ENCODE measurements around the gene PIP4K2A.

Gene PIP4K2A

GRCh38 chr10:22648547-22648961 is 65.8 kb downstream of the PIP4K2A start:
- H3K9ac ChIP-seq (ENCODE audit: low read depth in 1 of 2, low read length in 2 of 2) = no peak overlapping the region
- no peaks in the 10 kb centered on the region for H3K36me3 ChIP-seq (ENCODE audit: control insufficient read depth in 1 of 2, insufficient read depth in 2 of 2, low read length in 2 of 2)
- H3K4me1 ChIP-seq (ENCODE audit: control insufficient read depth in 1 of 2, insufficient read depth in 2 of 2, low read length in 2 of 2) = peaks cover 27 to 38% of the 10 kb centered on the region in 2 donors
- no peaks in the 10 kb centered on the region for H3K9me3 ChIP-seq (ENCODE audit: control insufficient read depth in 1 of 2, low read length in 2 of 2)
- H3K27ac ChIP-seq (ENCODE audit: low read depth, low read length) = no peak overlapping the region
- H3K27me3 ChIP-seq (ENCODE audit: control insufficient read depth in 1 of 2, insufficient read depth in 2 of 2, low read length in 2 of 2) = no peaks in the 10 kb centered on the region
- no peak overlapping the region for H3K4me3 ChIP-seq (ENCODE audit: low read depth in 1 of 2, low read length in 2 of 2)

- Histone ChIP-seq H3K36me3 (ENCODE audit: control insufficient read depth in 1 of 2, insufficient read depth in 2 of 2, low read length in 2 of 2) (no peaks in the 10 kb centered on the region), H3K4me3 (ENCODE audit: low read depth in 1 of 2, low read length in 2 of 2) (no peak overlapping the region), H3K27me3 (ENCODE audit: control insufficient read depth in 1 of 2, insufficient read depth in 2 of 2, low read length in 2 of 2) (no peaks in the 10 kb centered on the region), H3K27ac (ENCODE audit: low read depth, low read length) (no peak overlapping the region), H3K9ac (ENCODE audit: low read depth in 1 of 2, low read length in 2 of 2) (no peak overlapping the region), H3K9me3 (ENCODE audit: control insufficient read depth in 1 of 2, low read length in 2 of 2) (no peaks in the 10 kb centered on the region), H3K4me1 (ENCODE audit: control insufficient read depth in 1 of 2, insufficient read depth in 2 of 2, low read length in 2 of 2) (peaks cover 34 to 45% of the 10 kb centered on the region in 2 donors)
Observed at GRCh38 chr10:22647244-22647643, 67.1 kb downstream of the PIP4K2A start.

DNA sequence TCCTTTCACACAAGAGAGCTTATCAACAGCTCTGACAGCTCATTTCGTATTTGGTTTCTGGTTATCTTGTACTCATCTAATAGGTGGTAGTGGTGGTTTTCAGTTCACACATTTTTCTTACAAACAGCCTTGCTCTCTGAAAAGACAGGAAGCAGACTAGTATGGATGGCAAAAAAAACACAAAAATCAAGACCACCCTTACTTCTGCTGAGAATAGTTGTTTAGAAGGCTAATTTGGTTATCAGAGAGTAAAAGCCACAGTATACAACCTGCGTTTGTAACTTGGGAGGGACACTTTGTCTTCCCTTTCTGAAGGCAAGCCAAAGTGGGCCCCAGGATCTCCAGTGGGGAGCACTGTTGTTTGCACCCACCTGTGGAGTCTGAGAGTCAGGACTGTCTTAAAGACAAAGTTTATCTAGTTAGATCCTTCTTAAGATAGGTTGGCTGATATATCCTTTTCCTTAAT is 68.0 kb downstream of the PIP4K2A start:
- no peaks in the 10 kb centered on the region for H3K9me3 ChIP-seq (ENCODE audit: control insufficient read depth in 1 of 2, low read length in 2 of 2)
- peaks cover 29 to 45% of the 10 kb centered on the region in 2 donors for H3K4me1 ChIP-seq (ENCODE audit: control insufficient read depth in 1 of 2, insufficient read depth in 2 of 2, low read length in 2 of 2)
- H3K4me3 ChIP-seq (ENCODE audit: low read depth in 1 of 2, low read length in 2 of 2) = no peak overlapping the region

DNA sequence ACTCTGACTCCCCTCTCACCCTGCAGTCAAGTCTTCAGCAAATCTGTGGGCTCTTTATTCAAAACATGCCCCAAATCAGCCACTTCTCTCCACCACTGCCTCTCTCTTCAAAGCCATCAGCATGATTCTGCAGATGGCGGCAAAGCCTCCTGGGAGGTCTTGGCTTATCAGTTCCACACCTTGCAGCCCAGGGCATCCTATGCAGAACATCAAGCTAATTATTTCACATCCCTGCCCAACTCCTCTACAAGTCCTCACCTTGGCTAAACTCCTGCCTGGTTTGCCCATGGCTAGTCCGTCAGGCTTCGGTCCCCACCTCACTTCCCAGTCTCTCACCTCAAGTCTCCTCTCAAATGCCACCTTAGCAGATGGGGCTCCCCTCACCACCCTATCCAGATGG is 70.2 kb downstream of the PIP4K2A start:
- H3K27me3 ChIP-seq (ENCODE audit: control insufficient read depth in 1 of 2, insufficient read depth in 2 of 2, low read length in 2 of 2) = no peaks in the 10 kb centered on the region
- no peak overlapping the region for H3K9ac ChIP-seq (ENCODE audit: low read depth in 1 of 2, low read length in 2 of 2)
- H3K9me3 ChIP-seq (ENCODE audit: control insufficient read depth in 1 of 2, low read length in 2 of 2) = no peaks in the 10 kb centered on the region
- no peak overlapping the region for H3K27ac ChIP-seq (ENCODE audit: low read depth, low read length)
- H3K4me3 ChIP-seq (ENCODE audit: low read depth in 1 of 2, low read length in 2 of 2) = no peak overlapping the region
- no peaks in the 10 kb centered on the region for H3K36me3 ChIP-seq (ENCODE audit: control insufficient read depth in 1 of 2, insufficient read depth in 2 of 2, low read length in 2 of 2)
- peaks cover 14 to 35% of the 10 kb centered on the region in 2 donors for H3K4me1 ChIP-seq (ENCODE audit: control insufficient read depth in 1 of 2, insufficient read depth in 2 of 2, low read length in 2 of 2)

More for the DNA sequence above, 68.0 kb downstream of the PIP4K2A start:
- no peaks in the 10 kb centered on the region for H3K27me3 ChIP-seq (ENCODE audit: control insufficient read depth in 1 of 2, insufficient read depth in 2 of 2, low read length in 2 of 2)
- no peaks in the 10 kb centered on the region for H3K36me3 ChIP-seq (ENCODE audit: control insufficient read depth in 1 of 2, insufficient read depth in 2 of 2, low read length in 2 of 2)
- no peak overlapping the region for H3K9ac ChIP-seq (ENCODE audit: low read depth in 1 of 2, low read length in 2 of 2)
- H3K27ac ChIP-seq (ENCODE audit: low read depth, low read length) = no peak overlapping the region

DNA sequence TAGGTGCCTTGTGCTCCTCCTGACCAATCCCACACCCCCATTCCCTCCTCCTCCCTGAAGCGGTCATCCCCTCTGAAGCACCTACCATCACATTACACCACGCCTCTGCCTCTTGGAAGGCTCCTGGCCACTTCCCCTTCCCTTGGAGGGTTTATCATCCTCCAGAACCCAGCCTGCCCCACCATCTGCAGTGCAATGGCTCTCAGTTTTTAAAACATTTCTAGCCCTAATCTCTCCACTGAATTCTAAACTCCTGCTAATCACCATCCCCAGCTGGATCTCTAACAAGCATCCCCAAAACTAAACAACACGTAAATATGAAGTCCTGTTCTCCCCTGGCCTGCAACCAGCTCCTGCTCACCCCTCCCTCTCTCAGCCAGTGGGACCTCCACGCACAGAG is 70.6 kb downstream of the PIP4K2A start:
- no peak overlapping the region for H3K9ac ChIP-seq (ENCODE audit: low read depth in 1 of 2, low read length in 2 of 2)
- no peaks in the 10 kb centered on the region for H3K9me3 ChIP-seq (ENCODE audit: control insufficient read depth in 1 of 2, low read length in 2 of 2)
- no peak overlapping the region for H3K27ac ChIP-seq (ENCODE audit: low read depth, low read length)
- peaks cover 14 to 34% of the 10 kb centered on the region in 2 donors for H3K4me1 ChIP-seq (ENCODE audit: control insufficient read depth in 1 of 2, insufficient read depth in 2 of 2, low read length in 2 of 2)
- no peaks in the 10 kb centered on the region for H3K27me3 ChIP-seq (ENCODE audit: control insufficient read depth in 1 of 2, insufficient read depth in 2 of 2, low read length in 2 of 2)
- H3K4me3 ChIP-seq (ENCODE audit: low read depth in 1 of 2, low read length in 2 of 2) = no peak overlapping the region
- H3K36me3 ChIP-seq (ENCODE audit: control insufficient read depth in 1 of 2, insufficient read depth in 2 of 2, low read length in 2 of 2) = no peaks in the 10 kb centered on the region

DNA sequence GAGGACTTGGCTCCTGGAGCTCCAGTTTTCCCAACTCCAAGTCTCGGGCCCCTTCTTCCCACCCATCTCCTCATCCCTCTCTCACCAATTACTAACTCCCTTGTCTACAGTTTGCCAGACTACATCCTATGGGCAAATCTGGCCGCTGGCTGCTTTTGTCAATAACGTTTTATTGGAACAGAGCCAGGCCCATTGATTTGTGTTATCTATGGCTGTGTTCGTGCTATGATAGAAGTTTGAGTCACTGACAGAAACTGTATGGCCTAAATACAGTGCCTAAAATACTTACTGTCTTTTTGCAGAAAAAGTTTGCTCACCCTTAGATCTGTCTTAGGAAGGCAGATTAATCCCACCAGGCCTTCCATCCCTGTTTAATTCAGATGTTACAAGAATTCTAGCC is 71.3 kb downstream of the PIP4K2A start:
- Histone ChIP-seq H3K27me3 (ENCODE audit: control insufficient read depth in 1 of 2, insufficient read depth in 2 of 2, low read length in 2 of 2) (no peaks in the 10 kb centered on the region), H3K36me3 (ENCODE audit: control insufficient read depth in 1 of 2, insufficient read depth in 2 of 2, low read length in 2 of 2) (no peaks in the 10 kb centered on the region), H3K4me1 (ENCODE audit: control insufficient read depth in 1 of 2, insufficient read depth in 2 of 2, low read length in 2 of 2) (peaks cover 14 to 29% of the 10 kb centered on the region in 2 donors), H3K4me3 (ENCODE audit: low read depth in 1 of 2, low read length in 2 of 2) (no peak overlapping the region), H3K27ac (ENCODE audit: low read depth, low read length) (no peak overlapping the region), H3K9me3 (ENCODE audit: control insufficient read depth in 1 of 2, low read length in 2 of 2) (no peaks in the 10 kb centered on the region), H3K9ac (ENCODE audit: low read depth in 1 of 2, low read length in 2 of 2) (no peak overlapping the region)

DNA sequence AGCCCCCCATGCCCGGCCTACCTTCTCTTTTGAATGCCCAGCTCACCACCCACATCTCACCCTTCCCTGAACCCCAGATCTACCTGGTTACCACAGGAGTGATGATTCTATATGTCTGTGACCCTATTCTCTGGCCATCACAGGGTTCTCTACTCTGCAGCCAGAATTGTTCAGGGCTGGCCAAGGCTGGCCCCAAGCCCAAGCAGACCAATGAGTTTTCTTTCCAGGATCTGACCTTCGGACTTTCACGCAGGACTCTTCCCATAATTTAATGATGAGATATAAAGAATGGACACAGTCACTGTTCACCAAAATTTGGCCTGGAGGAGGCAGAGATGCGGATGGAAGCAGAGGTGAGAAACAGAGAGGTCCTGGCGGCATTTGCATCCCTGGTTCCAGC is 72.6 kb downstream of the PIP4K2A start:
- peaks cover 9 to 16% of the 10 kb centered on the region in 2 donors for H3K4me1 ChIP-seq (ENCODE audit: control insufficient read depth in 1 of 2, insufficient read depth in 2 of 2, low read length in 2 of 2)
- no peak overlapping the region for H3K9ac ChIP-seq (ENCODE audit: low read depth in 1 of 2, low read length in 2 of 2)
- no peaks in the 10 kb centered on the region for H3K27me3 ChIP-seq (ENCODE audit: control insufficient read depth in 1 of 2, insufficient read depth in 2 of 2, low read length in 2 of 2)
- no peak overlapping the region for H3K27ac ChIP-seq (ENCODE audit: low read depth, low read length)
- H3K4me3 ChIP-seq (ENCODE audit: low read depth in 1 of 2, low read length in 2 of 2) = no peak overlapping the region
- H3K36me3 ChIP-seq (ENCODE audit: control insufficient read depth in 1 of 2, insufficient read depth in 2 of 2, low read length in 2 of 2) = no peaks in the 10 kb centered on the region
- no peaks in the 10 kb centered on the region for H3K9me3 ChIP-seq (ENCODE audit: control insufficient read depth in 1 of 2, low read length in 2 of 2)

GRCh38 chr10:22640359-22640758 is 74.0 kb downstream of the PIP4K2A start:
- no peaks in the 10 kb centered on the region for H3K9me3 ChIP-seq (ENCODE audit: control insufficient read depth in 1 of 2, low read length in 2 of 2)
- H3K4me1 ChIP-seq (ENCODE audit: control insufficient read depth in 1 of 2, insufficient read depth in 2 of 2, low read length in 2 of 2) = peaks cover 9 to 15% of the 10 kb centered on the region in 2 donors
- H3K27ac ChIP-seq (ENCODE audit: low read depth, low read length) = no peak overlapping the region
- no peak overlapping the region for H3K4me3 ChIP-seq (ENCODE audit: low read depth in 1 of 2, low read length in 2 of 2)
- H3K9ac ChIP-seq (ENCODE audit: low read depth in 1 of 2, low read length in 2 of 2) = no peak overlapping the region
- no peaks in the 10 kb centered on the region for H3K27me3 ChIP-seq (ENCODE audit: control insufficient read depth in 1 of 2, insufficient read depth in 2 of 2, low read length in 2 of 2)
- no peaks in the 10 kb centered on the region for H3K36me3 ChIP-seq (ENCODE audit: control insufficient read depth in 1 of 2, insufficient read depth in 2 of 2, low read length in 2 of 2)

GRCh38 chr10:22638863-22639262 is 75.5 kb downstream of the PIP4K2A start:
- H3K4me3 ChIP-seq (ENCODE audit: low read depth in 1 of 2, low read length in 2 of 2) = no peak overlapping the region
- H3K4me1 ChIP-seq (ENCODE audit: control insufficient read depth in 1 of 2, insufficient read depth in 2 of 2, low read length in 2 of 2) = peaks cover 9 to 15% of the 10 kb centered on the region in 2 donors

DNA sequence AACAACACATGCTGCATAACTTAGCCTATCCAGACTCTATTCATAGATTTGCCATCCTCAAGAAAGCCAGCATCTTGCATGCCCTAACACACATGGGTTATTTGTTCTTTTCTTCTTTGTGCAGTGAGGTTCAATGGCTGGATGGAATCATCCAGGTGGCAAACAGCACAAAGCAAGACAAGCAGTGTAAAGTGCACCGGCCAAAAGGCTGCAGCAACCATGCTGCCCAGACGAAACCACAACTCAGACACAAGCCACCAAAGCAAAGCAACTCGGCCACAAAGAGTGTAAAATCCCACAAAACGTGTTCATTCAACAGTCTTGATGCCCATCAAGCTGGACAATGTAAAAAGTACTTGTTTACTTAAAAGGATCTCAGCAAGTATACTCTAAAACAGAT is 76.9 kb downstream of the PIP4K2A start:
- no peaks in the 10 kb centered on the region for H3K27me3 ChIP-seq (ENCODE audit: control insufficient read depth in 1 of 2, insufficient read depth in 2 of 2, low read length in 2 of 2)
- H3K4me1 ChIP-seq (ENCODE audit: control insufficient read depth in 1 of 2, insufficient read depth in 2 of 2, low read length in 2 of 2) = peaks cover 0 to 11% of the 10 kb centered on the region in 2 donors
- no peak overlapping the region for H3K9ac ChIP-seq (ENCODE audit: low read depth in 1 of 2, low read length in 2 of 2)
- no peaks in the 10 kb centered on the region for H3K36me3 ChIP-seq (ENCODE audit: control insufficient read depth in 1 of 2, insufficient read depth in 2 of 2, low read length in 2 of 2)
- no peak overlapping the region for H3K4me3 ChIP-seq (ENCODE audit: low read depth in 1 of 2, low read length in 2 of 2)
- no peaks in the 10 kb centered on the region for H3K9me3 ChIP-seq (ENCODE audit: control insufficient read depth in 1 of 2, low read length in 2 of 2)
- no peak overlapping the region for H3K27ac ChIP-seq (ENCODE audit: low read depth, low read length)

More at GRCh38 chr10:22638863-22639262, 75.5 kb downstream of the PIP4K2A start:
- H3K27me3 ChIP-seq (ENCODE audit: control insufficient read depth in 1 of 2, insufficient read depth in 2 of 2, low read length in 2 of 2) = no peaks in the 10 kb centered on the region
- H3K9ac ChIP-seq (ENCODE audit: low read depth in 1 of 2, low read length in 2 of 2) = no peak overlapping the region
- no peak overlapping the region for H3K27ac ChIP-seq (ENCODE audit: low read depth, low read length)
- H3K36me3 ChIP-seq (ENCODE audit: control insufficient read depth in 1 of 2, insufficient read depth in 2 of 2, low read length in 2 of 2) = no peaks in the 10 kb centered on the region
- no peaks in the 10 kb centered on the region for H3K9me3 ChIP-seq (ENCODE audit: control insufficient read depth in 1 of 2, low read length in 2 of 2)

GRCh38 chr10:22635650-22636049 is 78.7 kb downstream of the PIP4K2A start:
- Histone ChIP-seq H3K4me3 (ENCODE audit: low read depth in 1 of 2, low read length in 2 of 2) (no peak overlapping the region), H3K27ac (ENCODE audit: low read depth, low read length) (no peak overlapping the region), H3K9me3 (ENCODE audit: control insufficient read depth in 1 of 2, low read length in 2 of 2) (no peaks in the 10 kb centered on the region), H3K4me1 (ENCODE audit: control insufficient read depth in 1 of 2, insufficient read depth in 2 of 2, low read length in 2 of 2) (peaks cover 6 to 23% of the 10 kb centered on the region in 2 donors), H3K9ac (ENCODE audit: low read depth in 1 of 2, low read length in 2 of 2) (no peak overlapping the region), H3K27me3 (ENCODE audit: control insufficient read depth in 1 of 2, insufficient read depth in 2 of 2, low read length in 2 of 2) (no peaks in the 10 kb centered on the region), H3K36me3 (ENCODE audit: control insufficient read depth in 1 of 2, insufficient read depth in 2 of 2, low read length in 2 of 2) (no peaks in the 10 kb centered on the region)
